Measurements from ENCODE around the gene CCDC187.
"Not testable (repeated sequence)": the region's sequence is repeated elsewhere in the genome, so short reads cannot be mapped to it uniquely, and the experiment has no call there.

The CCDC187 gene

GRCh38 chr9:136303825-136304416 is at the start of gene CCDC187:
Gene CCDC187 (minus strand): TSS chr9:136304094. CDS start chr9:136303830, 264 bp downstream.
- no peak for DNase-seq

- DNase-seq, result no peak
Measured at GRCh38 chr9:136353088-136353487, 49.2 kb upstream of the CCDC187 start.

- DNase-seq, result no peak
Measured at GRCh38 chr9:136352682-136353081, 48.8 kb upstream of the CCDC187 start.

DNA sequence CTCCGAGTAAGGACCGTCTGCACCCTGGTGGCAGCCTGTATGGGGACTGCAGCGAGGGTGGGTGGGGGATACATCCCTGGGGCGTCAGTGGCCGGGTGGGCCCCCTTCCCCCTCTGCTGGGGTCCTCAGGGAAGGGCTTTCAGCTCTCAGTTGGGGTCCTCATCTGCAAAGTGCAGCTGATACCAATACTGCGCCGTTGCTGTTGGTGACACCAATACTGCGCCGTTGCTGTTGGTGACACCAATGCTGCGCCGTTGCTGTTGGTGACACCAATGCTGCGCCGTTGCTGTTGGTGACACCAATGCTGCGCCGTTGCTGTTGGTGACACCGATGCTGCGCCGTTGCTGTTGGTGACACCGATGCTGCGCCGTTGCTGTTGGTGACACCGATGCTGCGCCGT is 48.0 kb upstream of the CCDC187 start:
- not testable (repeated sequence) for DNase-seq

DNA sequence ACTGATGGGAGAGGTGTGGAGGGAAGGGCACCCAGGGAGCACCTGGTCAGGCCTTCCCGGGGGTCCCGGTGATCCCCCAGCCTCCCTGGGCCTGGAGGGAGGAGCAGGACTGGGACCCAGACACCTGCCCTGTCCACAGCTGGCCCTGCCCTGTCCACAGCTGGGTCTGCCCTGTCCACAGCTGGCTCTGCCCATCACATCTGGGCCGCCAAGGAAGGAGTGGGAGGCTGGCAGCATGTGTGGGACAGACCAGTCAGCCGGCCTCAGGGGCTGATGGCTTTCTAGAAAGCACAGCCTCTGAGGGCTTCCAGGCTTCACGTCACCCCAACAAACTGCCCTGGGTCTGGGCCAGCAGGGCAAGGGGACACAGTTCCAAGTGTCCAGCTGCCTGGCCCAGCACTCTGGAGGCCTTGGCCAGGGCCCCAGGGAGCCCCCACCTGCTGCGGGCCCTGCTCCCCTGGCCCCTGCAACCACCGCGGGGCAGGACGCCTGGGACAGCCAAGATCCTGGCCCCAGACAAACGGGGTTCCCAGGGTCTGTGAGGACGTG is 47.4 kb upstream of the CCDC187 start:
- no peak for DNase-seq

DNA sequence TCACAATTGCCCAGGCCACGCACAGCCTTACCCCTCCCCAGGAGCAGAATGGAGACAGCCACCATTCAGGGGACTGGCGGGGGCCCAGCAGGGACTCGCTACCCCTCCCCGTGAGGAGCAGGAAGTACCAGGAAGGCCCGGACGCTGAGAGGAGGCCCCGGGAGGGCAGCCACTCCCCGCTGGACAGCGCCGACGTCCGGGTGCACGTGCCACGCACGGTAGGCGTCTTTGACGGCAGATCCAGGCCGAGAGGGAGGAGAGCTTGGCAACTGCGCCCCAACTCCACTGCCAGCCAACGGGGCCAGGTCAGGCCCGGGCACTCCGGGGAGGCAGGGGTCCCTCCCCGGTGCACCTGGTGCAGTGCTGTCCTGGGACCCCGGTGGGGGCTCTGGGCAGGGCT is 45.7 kb upstream of the CCDC187 start:
- no peak for DNase-seq

DNA sequence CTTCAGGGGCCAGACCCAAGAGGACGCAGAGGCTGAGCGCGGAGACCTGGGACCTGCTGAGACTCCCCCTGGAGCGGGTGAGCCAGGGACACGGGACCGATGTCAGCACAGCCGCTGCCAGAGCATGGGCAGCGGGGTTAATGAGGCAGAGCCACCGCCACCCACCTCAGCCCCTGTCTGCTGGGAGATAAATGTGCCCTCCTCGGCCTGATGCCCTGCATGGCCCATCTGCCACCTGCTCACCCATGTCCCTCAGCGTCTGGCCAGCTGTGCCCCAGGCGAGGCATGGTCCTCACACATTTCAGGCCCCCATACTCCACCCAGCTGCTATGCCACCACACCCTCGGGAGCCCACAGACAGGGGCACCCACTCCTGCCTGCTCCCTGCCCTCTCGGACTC is 44.8 kb upstream of the CCDC187 start:
- no peak for DNase-seq

GRCh38 chr9:136347472-136348256 is 43.8 kb upstream of the CCDC187 start:
- no peak for DNase-seq

DNA sequence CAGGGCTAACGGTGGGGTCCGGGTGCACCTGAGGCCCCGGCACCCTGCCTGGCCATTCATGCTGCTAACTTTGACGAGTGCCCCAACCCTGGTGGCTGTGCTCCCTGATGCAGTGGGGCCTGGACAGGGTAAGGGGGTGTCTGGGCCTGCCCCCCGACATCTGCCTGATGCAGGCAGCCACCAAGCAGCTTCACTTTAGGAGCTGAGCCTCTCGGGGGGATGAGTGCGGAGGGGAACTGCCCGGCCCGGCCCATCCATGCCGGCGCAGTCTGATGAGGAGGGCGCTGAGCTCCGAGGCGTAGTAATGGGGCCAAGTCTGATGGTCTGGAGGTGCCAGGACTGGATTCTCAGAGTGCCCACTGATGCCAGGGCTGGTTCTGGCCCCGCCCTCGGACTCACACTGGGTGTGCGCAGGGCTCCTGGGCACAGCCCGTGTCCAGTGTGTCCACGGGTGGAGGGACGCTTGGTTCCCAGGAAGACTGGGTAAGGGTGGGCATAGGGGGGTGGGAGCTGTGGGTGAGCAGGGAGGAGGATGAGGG is 43.1 kb upstream of the CCDC187 start:
- DNase-seq, result no peak

DNA sequence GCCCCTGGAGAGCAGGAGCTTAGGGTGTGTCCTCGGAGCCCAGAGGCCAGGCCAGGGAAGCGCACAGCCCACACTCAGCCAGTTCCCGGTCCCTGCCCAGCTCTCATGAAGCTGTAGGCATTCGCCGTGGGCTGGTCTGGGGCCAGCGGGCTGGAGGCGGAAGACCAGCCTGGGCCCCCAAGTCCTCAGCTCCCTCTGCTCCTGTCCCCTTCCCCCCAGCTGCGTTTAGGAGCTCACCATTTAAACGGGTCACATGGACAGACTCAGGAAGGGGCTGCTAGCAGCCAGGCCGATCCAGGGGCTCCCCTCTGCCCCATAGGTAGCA is 42.2 kb upstream of the CCDC187 start:
- DNase-seq, result no peak

GRCh38 chr9:136345281-136346156 is 41.6 kb upstream of the CCDC187 start:
- no peak for DNase-seq

DNA sequence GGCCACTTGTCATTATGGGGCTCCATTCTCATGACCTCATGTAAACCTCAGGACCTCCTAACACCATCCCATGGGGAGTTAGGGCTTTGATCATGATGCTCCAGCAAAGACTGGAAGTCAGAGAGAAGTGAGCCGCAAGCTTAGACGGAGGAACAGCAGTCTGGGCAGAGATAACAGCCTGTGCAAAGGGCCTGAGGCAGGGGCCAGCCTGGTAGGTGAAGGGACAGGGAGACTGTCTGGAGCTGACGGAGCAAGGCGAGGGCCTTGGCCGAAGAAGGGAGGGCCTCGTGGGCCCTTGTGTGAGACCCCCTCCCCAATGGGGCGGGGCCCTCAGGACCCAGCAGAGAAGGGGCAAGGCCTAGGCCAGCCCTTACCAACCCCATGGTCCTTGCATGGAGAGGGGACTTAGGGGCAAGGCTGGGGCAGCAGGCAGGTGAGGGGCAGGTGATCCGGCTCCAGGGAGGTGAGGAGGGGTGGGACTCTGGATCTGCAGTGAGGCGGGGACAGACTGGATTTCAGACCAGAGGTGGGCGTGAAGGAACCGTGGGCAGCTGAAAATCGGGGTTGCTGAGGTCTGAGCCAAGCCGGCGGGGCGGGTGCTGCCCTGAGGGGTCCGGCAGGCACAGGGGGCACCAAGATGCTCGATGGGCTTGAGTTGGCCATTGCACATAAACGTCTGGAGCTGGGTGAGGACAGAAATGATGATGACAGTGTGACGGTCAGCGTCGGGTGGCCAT is 40.8 kb upstream of the CCDC187 start:
- no peak for DNase-seq

DNA sequence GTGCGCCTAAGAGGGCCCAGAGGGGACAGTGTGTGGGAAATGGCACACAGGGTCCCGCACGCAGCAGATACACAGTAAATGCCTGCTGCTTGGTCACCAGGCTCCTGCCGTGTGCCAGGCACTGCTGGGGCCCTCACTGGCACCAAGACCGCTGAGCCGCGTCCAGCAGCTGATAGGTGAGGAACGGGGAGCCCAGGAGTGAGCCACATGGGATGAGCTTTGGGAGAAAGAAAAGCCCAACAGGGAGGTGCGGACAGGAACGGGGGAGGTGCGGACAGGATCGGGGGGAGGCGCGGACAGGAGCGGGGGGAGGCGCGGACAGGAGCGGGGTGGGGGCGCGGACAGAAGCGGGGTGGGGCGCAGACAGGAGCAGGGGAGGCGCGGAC is 40.0 kb upstream of the CCDC187 start:
- no peak for DNase-seq

DNA sequence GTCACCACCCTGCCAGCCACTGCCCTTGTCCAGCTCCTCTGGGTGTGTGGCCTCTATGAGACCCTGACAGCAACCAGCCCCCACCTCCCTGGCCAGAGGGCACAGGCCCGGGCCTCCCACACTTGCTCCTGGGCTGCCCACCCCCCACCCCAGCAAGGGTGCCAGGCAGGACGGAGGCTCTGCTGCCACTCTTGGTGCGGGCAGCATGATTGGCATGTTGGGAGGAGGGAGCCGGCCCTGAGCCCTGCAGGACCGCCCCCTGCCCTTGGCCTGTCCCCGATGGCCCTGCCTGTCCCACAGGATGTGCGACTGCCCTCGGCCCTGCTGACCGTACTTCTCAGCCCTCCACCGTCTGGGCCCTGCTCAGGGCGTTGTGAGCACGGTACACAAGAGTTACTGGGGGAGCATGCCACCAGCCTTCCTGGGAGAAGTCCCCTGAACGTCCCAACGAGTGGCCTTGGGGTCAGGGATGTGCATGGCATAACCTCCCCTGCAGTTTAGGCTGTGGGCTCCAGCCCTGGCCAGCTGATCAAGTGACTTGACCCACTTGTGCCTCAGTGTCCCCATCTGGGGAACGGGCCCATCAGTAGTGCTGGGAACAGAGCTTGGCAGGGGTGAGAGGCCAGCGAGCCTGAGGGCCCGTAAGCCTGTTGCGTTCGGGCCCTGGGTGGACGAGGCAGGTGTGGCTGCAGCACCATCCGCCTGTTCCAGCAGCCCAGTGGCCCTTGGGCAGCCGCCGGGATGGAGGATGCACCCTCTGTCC is 39.4 kb upstream of the CCDC187 start:
- DNase-seq, result no peak

DNA sequence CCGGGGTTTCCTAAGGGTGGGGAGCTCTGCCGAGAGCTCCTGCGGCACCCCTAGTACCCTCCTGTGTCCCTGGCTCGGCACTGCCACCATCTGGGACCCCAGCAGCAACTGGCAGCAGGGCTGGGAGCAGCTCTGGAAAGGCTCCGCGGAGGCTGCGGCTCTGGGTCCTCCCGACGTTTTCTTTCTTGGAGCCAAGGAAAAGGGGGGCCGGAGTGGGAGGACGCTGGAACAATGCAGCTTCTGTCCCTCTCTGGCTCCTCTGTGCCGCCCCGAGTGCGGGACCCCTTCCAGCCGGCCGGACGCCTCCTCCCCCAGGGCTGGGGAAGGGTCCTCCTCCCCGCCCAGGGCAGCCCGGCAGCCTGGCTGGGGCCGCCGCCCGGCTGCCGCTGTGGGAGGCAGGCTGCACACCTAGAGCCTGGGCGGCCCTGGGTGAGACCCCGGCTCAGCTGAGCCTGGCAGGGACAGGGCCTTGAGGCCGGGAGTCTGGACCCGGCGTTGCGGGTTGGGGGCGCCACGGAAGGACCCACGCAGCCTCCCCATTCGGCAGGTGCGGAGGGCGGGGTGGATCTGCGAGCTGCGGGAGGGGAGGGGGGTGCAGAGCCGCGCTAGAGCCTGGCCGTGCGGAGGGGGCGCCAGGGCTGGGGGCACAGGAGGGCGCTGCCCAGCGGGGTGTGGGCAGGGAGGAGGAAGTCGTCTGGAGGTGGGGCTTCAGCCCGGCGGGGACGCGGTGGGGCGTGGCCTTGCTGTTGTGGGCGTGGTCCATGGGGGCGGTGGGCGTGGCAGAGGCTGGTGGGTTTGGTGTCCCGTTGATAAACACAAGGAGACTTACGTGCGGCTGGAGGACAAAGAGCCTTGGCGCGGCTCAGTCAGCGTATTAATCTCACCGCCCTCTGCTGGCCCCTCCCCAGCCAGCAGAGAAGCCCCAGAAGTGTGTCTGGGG is 38.6 kb upstream of the CCDC187 start:
- DNase-seq, result peak; percentile 77

- no peak for DNase-seq
Measured at GRCh38 chr9:136341769-136342168, 37.9 kb upstream of the CCDC187 start.

DNA sequence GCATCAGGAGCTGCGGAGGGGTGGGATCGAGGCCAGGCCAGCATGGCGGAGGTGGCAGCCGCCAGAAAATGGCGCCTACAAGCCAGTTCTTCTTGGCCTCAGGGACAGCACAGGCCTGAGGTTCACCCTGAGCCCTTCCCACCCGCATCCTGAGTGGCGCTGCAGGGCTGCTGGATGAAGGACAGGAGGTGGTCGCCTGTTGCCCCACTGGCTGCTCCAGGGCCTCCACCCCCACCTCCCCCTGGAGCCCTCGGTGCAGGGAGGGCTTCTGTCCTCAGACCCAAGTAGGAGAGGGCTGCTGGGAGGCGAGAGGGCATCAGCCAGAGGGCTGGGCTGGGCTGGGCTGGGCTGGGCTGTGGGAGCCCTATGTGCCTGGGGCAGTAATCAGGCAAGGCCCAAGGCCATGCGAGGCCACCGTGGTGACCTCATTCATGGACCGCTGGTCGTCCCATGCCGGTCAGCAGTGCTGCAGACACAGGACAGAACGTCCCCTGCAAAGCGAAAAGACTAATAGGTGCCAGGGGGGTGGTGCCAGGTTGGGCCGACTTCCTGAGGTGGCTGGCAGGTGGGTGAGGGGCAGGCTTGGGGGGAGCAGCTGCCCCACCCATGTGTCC is 37.3 kb upstream of the CCDC187 start:
- no peak for DNase-seq

- DNase-seq, result no peak
Measured at GRCh38 chr9:136340356-136341041, 36.6 kb upstream of the CCDC187 start.

DNA sequence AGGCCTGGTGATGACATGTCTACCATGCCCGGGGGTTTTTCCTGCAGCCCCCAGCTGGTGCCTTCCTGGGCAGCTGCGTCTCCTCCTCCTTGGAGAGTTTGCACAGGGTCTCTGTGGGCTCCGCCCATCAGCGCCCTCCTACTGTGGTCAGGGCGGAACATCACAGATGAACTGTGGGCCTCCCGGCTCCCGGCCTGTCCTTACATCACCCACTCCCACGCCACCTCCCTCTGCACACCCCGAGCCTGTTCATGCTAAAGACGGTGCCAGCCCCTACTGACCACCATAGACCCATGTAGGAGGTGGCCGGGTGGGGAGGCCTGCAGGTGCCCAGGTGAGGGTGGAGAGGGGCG is 36.0 kb upstream of the CCDC187 start:
- DNase-seq, result no peak
